ENCODE data around the gene GPRIN2.
"Not testable (repeated sequence)": the region's sequence is repeated elsewhere in the genome, so short reads cannot be mapped to it uniquely, and the experiment has no call there.

GRCh38 chr10:46589589-46589988, 33.1 kb upstream of the GPRIN2 start:
- not testable (repeated sequence) for TF ChIP-seq CTCF, POLR2A (IDR thresholded peaks at IDR 0.05)
